ENCODE results near the gene EYS. TPM values are rescaled to one million over a fixed set of nuclear protein-coding genes. Genes with fewer than 3 reads are reported as not detected.

Gene EYS
- total RNA-seq, 2 experiments from 2014 or later, result not detected

DNA sequence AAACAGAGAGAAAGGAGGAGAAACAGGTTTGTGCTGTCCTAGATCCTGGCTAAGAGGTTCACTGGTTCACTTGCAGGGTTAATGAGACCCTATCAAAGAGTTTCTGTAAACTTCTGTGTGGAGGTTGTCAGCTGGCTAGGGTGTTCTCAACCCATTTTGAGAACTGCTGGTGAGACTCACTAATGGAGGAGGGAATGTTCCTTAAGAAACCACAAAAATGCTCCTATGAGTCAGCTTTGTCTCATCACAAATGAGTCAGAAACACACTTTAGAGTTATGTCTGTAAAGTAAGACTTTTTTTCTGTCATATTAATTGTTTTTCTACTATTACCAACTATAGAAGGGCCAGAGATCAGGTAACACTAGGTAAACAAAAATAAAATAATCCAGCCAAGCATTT is 1187.0 kb downstream of the EYS start:
- H3K27me3 ChIP-seq (ENCODE audit: control insufficient read depth in 1 of 2, insufficient read depth in 2 of 2, low read length in 2 of 2), result no peaks in the 10 kb centered on the region
- no peaks in the 10 kb centered on the region for H3K36me3 ChIP-seq (ENCODE audit: insufficient read depth, low read length)
- Mint-ChIP-seq H3K4me3 (no peak overlapping the region), H3K27me3 (no peaks in the 10 kb centered on the region), H3K36me3 (ENCODE audit: low read depth) (no peaks in the 10 kb centered on the region), H3K27ac (no peak overlapping the region), H3K9me3 (peaks cover 29% of the 10 kb centered on the region), H3K4me1 (ENCODE audit: low read depth) (no peaks in the 10 kb centered on the region)
- TF ChIP-seq, protein P1, sequence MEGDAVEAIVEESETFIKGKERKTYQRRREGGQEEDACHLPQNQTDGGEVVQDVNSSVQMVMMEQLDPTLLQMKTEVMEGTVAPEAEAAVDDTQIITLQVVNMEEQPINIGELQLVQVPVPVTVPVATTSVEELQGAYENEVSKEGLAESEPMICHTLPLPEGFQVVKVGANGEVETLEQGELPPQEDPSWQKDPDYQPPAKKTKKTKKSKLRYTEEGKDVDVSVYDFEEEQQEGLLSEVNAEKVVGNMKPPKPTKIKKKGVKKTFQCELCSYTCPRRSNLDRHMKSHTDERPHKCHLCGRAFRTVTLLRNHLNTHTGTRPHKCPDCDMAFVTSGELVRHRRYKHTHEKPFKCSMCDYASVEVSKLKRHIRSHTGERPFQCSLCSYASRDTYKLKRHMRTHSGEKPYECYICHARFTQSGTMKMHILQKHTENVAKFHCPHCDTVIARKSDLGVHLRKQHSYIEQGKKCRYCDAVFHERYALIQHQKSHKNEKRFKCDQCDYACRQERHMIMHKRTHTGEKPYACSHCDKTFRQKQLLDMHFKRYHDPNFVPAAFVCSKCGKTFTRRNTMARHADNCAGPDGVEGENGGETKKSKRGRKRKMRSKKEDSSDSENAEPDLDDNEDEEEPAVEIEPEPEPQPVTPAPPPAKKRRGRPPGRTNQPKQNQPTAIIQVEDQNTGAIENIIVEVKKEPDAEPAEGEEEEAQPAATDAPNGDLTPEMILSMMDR (IDR thresholded peaks at IDR 0.05), result no peak
- intact Hi-C loops (cut with DNase I, micrococcal nuclease), result no loop called here
- no peaks in the 10 kb centered on the region for H3K4me1 ChIP-seq (ENCODE audit: insufficient read depth, low read length)
- no peak overlapping the region for H3K27ac ChIP-seq (ENCODE audit: low read depth in 1 of 2, low read length in 2 of 2)
- DNase-seq, result no peak
- ChIA-PET POLR2A (no interaction called here), CTCF (no interaction called here)
- H3K9me3 ChIP-seq (ENCODE audit: control insufficient read depth in 1 of 2, insufficient read depth in 1 of 2, low read length in 2 of 2), result no peaks in the 10 kb centered on the region
- ATAC-seq (ENCODE audit: poor library complexity), result no peak
- no peak overlapping the region for H3K4me3 ChIP-seq (ENCODE audit: low read length)

DNA sequence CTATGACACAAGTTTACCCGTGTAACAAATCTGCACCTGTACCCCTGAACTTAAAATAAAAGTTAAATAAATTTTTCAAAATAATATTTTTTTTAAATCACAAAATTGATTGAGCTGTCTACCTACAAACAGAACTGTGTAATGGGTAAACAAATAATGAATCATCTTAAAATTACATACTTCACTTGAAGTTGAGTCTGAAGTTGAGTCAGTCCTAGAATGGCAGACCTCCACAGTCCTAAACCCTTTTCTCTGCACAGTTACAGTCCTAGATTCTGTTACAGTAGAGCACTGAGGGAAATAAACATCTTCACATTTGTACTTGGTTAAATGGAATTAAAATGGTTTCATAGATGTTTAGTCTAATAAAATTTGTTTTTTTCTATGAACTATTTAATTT is 1190.6 kb downstream of the EYS start:
- ChIA-PET CTCF (no interaction called here), POLR2A (no interaction called here)
- H3K9me3 Mint-ChIP-seq, result peaks cover 25% of the 10 kb centered on the region
- Histone ChIP-seq H3K27me3 (ENCODE audit: control insufficient read depth in 1 of 2, insufficient read depth in 2 of 2, low read length in 2 of 2) (no peaks in the 10 kb centered on the region), H3K9me3 (ENCODE audit: control insufficient read depth in 1 of 2, insufficient read depth in 1 of 2, low read length in 2 of 2) (no peaks in the 10 kb centered on the region), H3K27ac (ENCODE audit: low read depth in 1 of 2, low read length in 2 of 2) (no peak overlapping the region), H3K4me1 (ENCODE audit: insufficient read depth, low read length) (no peaks in the 10 kb centered on the region), H3K4me3 (ENCODE audit: low read length) (no peak overlapping the region), H3K36me3 (ENCODE audit: insufficient read depth, low read length) (no peaks in the 10 kb centered on the region)
- no peaks in the 10 kb centered on the region for H3K27me3 Mint-ChIP-seq
- H3K4me3 Mint-ChIP-seq, result no peak overlapping the region
- no peaks in the 10 kb centered on the region for H3K36me3 Mint-ChIP-seq (ENCODE audit: low read depth)
- H3K27ac Mint-ChIP-seq, result no peak overlapping the region
- intact Hi-C loops (cut with DNase I, micrococcal nuclease), result no loop called here
- ATAC-seq (ENCODE audit: poor library complexity) (no peak), DNase-seq (no peak)
- no peaks in the 10 kb centered on the region for H3K4me1 Mint-ChIP-seq (ENCODE audit: low read depth)
- TF ChIP-seq, protein P1 (IDR thresholded peaks at IDR 0.05), result no peak

DNA sequence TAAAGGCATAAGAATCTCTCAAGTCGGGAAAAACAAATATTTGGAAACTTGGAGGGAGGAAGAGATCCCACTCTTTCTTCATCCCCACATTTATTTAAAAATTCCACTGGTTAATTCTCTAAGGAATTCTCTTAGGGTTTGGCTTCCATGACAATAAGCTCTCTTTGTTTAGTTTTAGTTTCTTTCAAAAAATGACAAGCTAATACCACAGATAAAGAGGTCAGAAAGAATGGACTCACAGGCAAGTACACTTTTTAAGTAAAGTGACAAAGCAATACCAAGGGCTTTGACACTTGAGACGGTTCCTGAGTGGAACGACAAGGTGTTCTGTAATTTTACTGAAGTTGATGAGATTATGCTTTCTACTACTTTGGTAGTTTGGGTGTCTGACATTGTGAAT is 1199.4 kb downstream of the EYS start:
- H3K36me3 Mint-ChIP-seq (ENCODE audit: low read depth), result no peaks in the 10 kb centered on the region
- intact Hi-C loops (cut with DNase I, micrococcal nuclease), result no loop called here
- TF ChIP-seq, protein P1 (IDR thresholded peaks at IDR 0.05), result no peak
- no peak for ATAC-seq (ENCODE audit: poor library complexity)
- no peak for DNase-seq
- Histone ChIP-seq H3K9me3 (ENCODE audit: control insufficient read depth in 1 of 2, insufficient read depth in 1 of 2, low read length in 2 of 2) (peaks cover 0 to 7% of the 10 kb centered on the region in 2 experiments), H3K36me3 (ENCODE audit: insufficient read depth, low read length) (no peaks in the 10 kb centered on the region), H3K4me1 (ENCODE audit: insufficient read depth, low read length) (no peaks in the 10 kb centered on the region), H3K4me3 (ENCODE audit: low read length) (no peak overlapping the region), H3K27me3 (ENCODE audit: control insufficient read depth in 1 of 2, insufficient read depth in 2 of 2, low read length in 2 of 2) (no peaks in the 10 kb centered on the region), H3K27ac (ENCODE audit: low read depth in 1 of 2, low read length in 2 of 2) (no peak overlapping the region)
- H3K9me3 Mint-ChIP-seq, result peaks cover 5% of the 10 kb centered on the region
- ChIA-PET POLR2A (no interaction called here), CTCF (no interaction called here)
- no peaks in the 10 kb centered on the region for H3K27me3 Mint-ChIP-seq
- no peaks in the 10 kb centered on the region for H3K4me1 Mint-ChIP-seq (ENCODE audit: low read depth)
- H3K27ac Mint-ChIP-seq, result no peak overlapping the region
- H3K4me3 Mint-ChIP-seq, result no peak overlapping the region
